PC-9 (cell line): ENCODE results near the gene CFAP92.

ENCODE experiments used
- CTCF ChIP-seq: fragments of 200-600 bp; sonication (generic); conservative IDR thresholded peaks from 2 replicates; pipeline ENCODE4 v1.6.1; 2017; ENCODE audit warnings: mixed run types, antibody characterized with exemption, mild to moderate bottlenecking, moderate library complexity
- EZH2 ChIP-seq: fragments of 200-600 bp; sonication (generic); IDR thresholded peaks from 2 replicates; pipeline ENCODE4 v1.8.0; 2017; ENCODE audit warnings: antibody characterized with exemption, low read depth

DNA sequence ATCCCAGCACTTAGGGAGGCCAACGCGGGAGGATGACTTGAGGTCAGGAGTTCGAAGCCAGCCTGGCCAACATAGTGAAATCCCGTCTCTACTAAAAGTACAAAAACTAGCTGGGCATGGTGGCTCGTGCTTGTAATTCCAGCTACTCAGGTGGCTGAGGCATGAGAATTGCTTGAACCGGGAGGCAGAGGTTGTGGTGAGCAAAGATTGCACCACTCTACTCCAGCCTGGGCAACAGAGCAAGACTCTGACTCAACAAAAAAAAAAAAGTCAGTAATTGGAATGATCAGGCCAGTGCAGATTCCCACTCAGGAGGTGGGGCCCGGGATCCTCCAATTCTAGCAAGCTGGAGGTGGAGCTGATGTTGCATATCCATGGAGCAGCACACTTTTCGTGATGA, 5.6 kb downstream of the CFAP92 start:
- TF ChIP-seq CTCF (no peak), EZH2 (no peak)
